NCI-H748 treated with DMSO at 0.1 percent for 48 hours (cell line): Measurements from ENCODE around the gene KRTAP4-8.
"Not testable (repeated sequence)": the region's sequence is repeated elsewhere in the genome, so short reads cannot be mapped to it uniquely, and the experiment has no call there.

ENCODE experiments used
- DNase-seq: peaks from one replicate; lab custom pipeline; 2025; lab: John Stamatoyannopoulos, UW

The KRTAP4-8 gene

DNA sequence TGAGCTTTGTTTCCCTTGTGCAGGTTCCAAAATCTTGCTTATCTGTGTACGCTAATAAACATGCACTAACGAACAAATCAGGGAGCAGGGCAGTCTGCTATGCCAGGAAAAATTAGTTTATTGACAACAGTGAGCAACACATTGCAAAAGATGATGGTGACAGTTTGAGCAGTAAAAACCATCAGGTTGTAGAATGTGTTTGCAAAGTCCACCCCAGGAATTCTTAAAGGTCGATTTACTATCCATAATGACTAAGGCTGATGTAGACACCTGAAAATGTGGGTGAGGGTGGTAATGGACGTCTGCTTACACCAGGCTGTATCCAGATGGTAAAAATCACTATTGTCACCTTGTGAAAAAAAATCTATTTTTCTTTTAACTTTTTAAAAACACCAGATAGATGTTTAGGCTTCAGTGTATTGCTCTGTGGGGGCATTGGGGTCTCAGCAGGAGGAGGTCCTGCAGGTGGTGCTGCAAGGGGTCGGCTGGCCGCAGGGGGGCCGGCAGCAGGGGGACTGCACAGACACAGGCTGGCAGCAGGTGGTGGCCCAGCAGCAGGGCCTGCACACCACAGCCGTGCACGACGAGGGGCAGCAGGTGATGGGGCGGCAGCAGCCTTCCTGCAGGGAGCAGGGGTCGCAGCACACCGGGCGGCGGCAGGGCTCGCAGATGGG lies 32.8 kb downstream of the KRTAP4-8 start:
- not testable (repeated sequence) for DNase-seq

DNA sequence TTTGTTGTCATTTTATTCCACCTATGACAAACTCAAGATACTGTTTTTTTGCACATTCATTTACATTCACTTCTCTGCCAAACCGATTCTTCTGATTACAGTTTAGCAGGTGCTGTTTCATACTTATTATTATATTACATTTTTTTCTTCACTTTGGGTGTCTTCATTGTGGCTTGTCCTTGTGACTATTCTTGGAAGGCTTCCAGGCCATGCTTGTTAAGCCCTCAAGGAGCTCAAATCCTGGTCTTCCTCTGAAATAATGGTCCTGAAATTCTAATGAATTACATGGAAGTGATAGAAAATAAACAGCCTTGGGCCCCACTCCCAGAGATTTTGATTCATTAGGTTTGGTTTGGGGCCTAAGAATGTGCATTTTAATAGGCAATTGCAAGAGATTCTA lies 33.6 kb downstream of the KRTAP4-8 start:
- DNase-seq = no peak

DNA sequence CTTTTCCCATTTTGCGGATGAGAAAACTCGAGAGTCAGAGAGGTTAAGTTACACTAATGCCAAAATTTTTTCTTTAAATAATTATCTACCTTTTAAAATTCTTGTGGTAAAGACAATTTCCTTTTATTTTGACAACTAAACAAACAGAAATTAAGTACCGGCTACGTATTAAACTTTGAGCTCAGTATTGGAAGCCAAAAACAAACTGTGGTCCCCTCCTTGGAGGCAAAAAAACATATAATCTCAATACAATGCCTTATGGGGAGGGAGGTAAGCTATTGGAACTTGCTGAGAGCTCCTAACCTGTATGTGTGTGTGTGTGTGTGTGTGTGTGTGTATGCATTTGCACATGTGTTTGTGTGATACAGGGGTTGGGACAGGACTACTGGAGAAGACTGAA lies 34.5 kb downstream of the KRTAP4-8 start:
- DNase-seq = no peak

DNA sequence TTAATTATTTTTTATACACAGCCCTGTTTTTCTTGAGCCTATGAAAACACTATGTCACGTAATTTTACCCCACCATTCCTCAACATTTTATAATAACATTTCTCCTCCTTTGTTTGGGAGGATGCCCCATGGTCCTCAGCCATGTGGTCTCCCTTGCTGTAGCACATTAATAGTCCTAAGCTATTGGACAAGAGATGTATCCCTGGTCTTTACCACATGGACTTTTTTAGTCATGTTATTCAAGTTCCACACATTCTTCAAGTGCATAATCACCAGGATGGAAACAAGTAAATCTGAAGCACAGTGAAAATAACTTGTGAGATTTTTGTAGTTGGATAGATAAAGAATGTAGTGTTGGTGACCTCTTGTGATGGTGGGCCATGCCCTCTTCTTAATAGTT lies 36.0 kb downstream of the KRTAP4-8 start:
- DNase-seq = no peak

DNA sequence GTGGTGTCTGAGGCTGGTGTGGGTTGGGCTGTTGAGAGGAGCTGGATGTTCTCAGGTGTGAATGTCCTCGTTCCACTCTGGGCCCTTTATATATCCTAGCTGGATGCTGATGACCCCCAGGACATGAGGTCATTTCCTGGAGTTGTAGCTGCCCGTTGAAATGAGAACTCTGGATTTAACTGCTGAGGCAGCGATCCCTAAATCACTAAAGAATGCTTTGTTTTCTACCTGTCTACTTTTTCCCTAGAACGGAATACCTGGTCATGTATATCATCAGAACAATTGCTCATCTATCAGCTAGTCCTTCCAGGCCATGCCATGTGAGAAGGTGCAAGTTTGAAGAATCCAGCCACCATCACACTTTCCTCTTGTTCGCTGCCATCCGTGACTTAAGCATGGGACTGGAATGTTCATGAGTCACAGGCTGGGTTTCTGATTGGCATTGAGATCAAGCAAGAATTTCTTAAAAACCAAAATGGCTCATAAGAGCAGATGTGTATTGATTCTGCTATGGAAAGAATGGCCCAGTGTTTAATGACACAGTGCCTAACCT lies 37.8 kb downstream of the KRTAP4-8 start, which contains the start of gene KRTAP2-3:
KRTAP2-3 (minus strand) TSS at position 63 of the 553 bp plus-strand sequence. CDS start 64 bp downstream, outside the sequence.
- no peak for DNase-seq

DNA sequence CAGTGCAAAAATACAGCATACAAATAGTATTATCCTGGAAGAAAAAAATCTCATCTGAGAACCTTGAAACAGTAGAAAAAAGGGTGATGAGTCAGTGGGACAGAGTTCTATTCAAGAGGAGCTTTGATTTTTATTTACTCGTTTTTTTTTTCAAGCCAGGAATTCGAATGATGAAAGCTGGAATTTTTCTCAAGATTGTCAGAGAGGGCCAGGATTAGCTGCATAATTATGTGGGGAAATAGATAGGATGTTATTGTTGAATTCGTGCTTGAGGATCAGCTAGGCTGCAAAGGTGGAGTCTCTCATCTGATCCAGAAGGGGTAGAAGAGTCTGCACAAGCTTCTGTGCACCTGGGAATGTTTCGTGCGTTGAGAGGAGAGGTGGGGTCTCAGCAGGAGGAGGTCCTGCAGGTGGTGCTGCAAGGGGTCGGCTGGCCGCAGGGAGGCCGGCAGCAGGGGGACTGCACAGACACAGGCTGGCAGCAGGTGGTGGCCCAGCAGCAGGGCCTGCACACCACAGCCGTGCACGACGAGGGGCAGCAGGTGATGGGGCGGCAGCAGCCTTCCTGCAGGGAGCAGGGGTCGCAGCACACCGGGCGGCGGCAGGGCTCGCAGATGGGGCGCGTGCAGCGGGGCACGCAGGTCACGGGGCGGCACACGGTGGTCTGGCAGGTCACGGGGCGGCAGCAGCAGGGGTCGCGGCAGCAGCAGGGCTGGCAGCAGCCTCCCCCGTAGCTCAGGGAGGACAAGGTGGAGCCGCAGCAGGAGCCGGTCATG lies 38.5 kb downstream of the KRTAP4-8 start:
- not testable (repeated sequence) for DNase-seq

DNA sequence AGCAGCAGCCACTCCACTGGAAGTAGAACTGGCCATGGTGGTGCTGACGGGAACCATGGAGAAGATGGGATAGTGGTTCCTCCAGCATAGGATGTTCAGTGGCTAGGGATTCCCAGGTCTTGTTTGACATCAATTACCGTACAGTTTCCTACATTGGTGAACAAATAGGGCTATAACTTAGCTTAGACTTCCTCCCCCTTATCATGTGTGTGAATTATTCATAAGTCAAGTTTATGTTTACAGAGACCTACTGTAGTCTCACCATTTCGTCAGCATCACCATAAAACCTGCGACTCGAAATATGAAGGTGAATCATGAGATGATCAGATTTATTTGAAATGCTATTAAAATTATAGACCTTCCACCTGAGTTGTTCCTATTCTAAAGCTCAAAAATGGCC lies 39.2 kb downstream of the KRTAP4-8 start:
- DNase-seq = no peak

DNA sequence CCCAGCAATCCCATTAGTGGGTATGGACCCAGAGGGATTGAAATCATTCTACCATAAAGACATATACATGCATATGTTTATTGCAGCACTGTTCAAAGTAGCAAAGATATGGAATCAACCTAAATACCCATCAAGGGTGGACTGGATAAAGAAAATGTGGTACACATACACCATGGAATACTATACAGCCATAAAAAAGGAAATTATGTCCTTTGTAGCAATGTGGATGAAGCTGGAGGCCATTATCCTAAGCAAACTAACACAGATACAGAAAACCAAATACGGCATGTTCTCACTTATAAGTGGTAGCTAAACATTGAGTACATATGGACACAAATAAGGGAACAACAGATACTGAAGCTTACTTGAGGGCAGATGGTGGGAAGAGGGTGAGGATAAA lies 40.4 kb downstream of the KRTAP4-8 start:
- DNase-seq = no peak

DNA sequence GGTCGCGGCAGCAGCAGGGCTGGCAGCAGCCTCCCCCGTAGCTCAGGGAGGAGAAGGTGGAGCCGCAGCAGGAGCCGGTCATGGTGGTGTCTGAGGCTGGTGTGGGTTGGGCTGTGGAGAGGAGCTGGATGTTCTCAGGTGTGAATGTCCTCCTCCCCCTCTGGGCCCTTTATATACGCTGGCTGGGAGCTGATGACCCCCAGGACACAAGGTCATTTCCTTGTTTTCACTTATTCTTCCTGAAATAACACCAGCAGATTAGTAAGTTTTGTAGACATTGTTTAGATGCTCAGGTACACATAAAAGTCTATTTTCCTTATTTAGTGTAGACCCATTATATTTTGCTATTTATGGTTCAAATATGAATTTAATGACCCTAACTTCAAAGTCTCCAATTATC lies 42.8 kb downstream of the KRTAP4-8 start, which contains the start of gene KRTAP2-2:
KRTAP2-2 (minus strand) TSS at position 101 of the 400 bp plus-strand sequence; CDS start at position 82, 19 bp downstream.
- DNase-seq = not testable (repeated sequence)

DNA sequence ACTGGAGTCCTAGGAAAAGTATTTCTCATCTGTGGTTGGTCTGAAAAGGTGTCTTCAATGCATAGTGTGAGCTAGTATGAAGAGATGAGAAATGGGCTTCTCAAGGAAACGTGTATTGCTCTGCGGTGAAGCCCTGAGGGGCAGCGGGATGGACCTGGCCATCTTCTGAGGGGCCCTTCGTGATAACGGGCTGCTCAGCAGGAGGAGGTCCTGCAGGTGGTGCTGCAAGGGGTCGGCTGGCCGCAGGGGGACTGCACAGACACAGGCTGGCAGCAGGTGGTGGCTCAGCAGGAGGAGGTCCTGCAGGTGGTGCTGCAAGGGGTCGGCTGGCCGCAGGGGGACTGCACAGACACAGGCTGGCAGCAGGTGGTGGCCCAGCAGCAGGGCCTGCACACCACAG lies 43.4 kb downstream of the KRTAP4-8 start:
- not testable (repeated sequence) for DNase-seq

DNA sequence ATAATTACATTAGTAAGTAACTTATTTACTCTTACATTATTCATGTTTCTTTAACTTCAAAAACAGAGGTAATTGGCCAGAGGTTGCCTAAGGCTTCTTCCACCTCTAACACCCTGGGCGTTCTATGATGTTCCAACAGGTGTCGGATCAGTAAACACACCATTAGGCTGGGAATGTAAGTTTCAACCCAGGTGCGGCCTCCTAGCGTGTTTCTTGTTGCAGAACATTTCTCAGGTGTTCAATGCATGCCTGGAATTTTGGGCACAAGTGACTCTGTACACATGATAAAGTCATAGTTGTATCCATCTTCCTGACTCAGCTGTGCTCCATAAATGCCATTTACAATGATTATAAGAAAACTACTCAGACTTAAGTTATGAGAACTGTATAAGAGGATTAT lies 43.9 kb downstream of the KRTAP4-8 start:
- DNase-seq = no peak

DNA sequence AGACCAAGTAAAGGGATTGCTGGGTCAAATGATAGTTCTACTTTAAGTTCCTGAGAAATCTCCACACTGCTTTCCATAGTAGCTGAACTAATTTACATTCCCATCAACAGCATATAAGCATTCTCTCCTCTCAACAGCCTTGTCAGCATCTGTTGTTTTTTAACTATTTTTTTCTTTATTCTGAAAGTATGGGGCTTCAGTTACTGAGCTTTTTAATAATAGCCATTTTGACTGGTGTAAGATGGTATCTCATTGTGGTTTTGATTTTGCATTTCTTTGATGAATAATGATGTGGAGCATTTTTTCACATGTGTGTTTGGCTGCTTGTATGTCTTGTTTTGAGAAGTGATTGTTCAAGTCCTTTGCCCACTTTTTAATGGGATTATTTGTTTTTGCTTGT lies 45.4 kb downstream of the KRTAP4-8 start:
- DNase-seq = no peak

DNA sequence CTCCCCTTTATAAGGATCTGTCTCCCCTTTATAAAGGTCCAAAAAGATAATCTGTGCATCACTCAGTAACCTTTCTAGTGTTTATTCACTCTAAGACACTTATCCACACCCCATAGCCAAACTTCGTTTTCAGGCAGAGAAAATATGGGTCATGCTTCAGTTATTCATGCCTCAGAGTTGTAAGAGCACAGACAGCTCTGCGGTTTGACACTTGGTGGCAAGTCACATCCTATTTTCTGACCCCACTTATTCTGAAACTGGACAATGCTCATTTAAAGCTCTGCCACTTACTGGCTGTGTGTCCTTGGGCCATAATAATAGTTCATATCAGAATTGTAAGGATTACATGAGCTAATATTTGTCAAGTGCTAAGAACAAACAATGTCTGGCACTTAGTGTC lies 48.8 kb downstream of the KRTAP4-8 start:
- DNase-seq = no peak

DNA sequence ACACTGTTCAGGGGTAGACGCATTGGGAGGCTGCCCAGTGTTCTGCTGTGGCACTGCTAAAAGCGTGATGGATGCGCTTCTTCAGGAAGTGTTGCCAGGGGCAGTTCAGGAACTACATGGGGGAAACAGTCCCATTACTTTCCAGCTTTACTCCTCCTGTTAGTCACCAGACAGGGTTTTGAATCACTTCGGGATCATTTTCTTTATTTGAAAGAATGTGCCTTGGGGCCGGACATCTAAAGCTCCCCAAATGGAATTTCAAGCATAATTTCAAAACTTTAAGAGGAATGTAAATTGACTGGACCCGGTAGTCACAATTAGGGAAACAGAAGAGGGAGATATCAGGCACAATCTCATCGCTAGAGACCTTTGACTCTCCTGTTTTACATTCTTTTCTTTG lies 49.5 kb downstream of the KRTAP4-8 start:
- DNase-seq = no peak
